HepG2 (cell line): ENCODE measurements around the gene B9D2. TPM values are rescaled to one million over a fixed set of nuclear protein-coding genes. Genes with fewer than 3 reads are reported as not detected.

Experiments
- ATAC-seq: fragments of 200-7000 bp; cut with Tn5 transposase; 3 replicates; pipeline ENCODE4 v1.9.1; 2020; ENCODE audit warnings: mild to moderate bottlenecking, moderate library complexity
- BruUV-seq: library from RNA; stranded (reverse); fragments of 400-500 nt; replicated peaks from 2 replicates; lab custom pipeline; 2021; lab: Mats Ljungman, UMichigan
- CTCF ChIA-PET: fragments of 300-600 bp; formaldehyde crosslinking; extraction: SDS; loops from one replicate; lab custom pipeline; 2021; ENCODE audit warnings: low total read pairs, inconsistent platforms, low intra/inter-chr PET ratio; lab: Yijun Ruan, JAX
- POLR2A ChIA-PET: fragments of 350-600 bp; sonication (Branson Sonifier 250); formaldehyde crosslinking; loops from one replicate; lab custom pipeline; 2020; ENCODE audit warnings: antibody characterized with exemption, inconsistent platforms; lab: Yijun Ruan, JAX
- DNase-seq: peaks from one replicate; pipeline ENCODE4 v3.0.0-alpha.2; 2015; ENCODE audit warnings: low spot score
- FAIRE-seq: peaks from 3 replicates; lab custom pipeline; 2011; peaks lifted over from hg19 to GRCh38; lab: Jason Lieb, UNC
- H2AFZ ChIP-seq: one replicate; pipeline ENCODE4 v1.6.1; 2011; ENCODE audit warnings: low read length, inconsistent platforms
- H3K27ac ChIP-seq: fragments of 300-600 bp; 3 replicates; pipeline ENCODE4 v1.8.0; 2011; ENCODE audit warnings: mixed run types, mild to moderate bottlenecking, mixed read lengths, low read length, inconsistent platforms; ENCODE audit not compliant: insufficient read depth; ENCODE audit errors: extremely low read length
- H3K27me3 ChIP-seq, 2 experiments: fragments of 200-600 bp in 1 of 2; 2 replicates in 1 of 2; 3 replicates in 1 of 2; pipeline versions ENCODE4 v1.6.0 to v1.8.0; 2011; ENCODE audit warnings: low read length in 2 of 2, mild to moderate bottlenecking in 2 of 2, moderate library complexity in 2 of 2, inconsistent platforms in 1 of 2; ENCODE audit not compliant: insufficient read depth in 2 of 2, control insufficient read depth in 1 of 2
- H3K36me3 ChIP-seq, 2 experiments: fragments of 200-600 bp in 1 of 2; replicated peaks in 1 of 2; 2 replicates in 1 of 2; 3 replicates in 1 of 2; pipeline versions ENCODE4 v1.5.1 to v1.8.0; 2011; ENCODE audit warnings: low read length in 2 of 2, inconsistent platforms in 1 of 2; ENCODE audit not compliant: insufficient read depth in 2 of 2, control insufficient read depth in 1 of 2
- H3K4me1 ChIP-seq: 2 replicates; pipeline ENCODE4 v1.5.1; 2012; ENCODE audit warnings: low read length, inconsistent platforms; ENCODE audit not compliant: insufficient read depth
- H3K4me2 ChIP-seq: 2 replicates; pipeline ENCODE4 v1.6.0; 2011; ENCODE audit warnings: low read depth, low read length, inconsistent platforms
- H3K4me3 ChIP-seq, 3 experiments: fragments of 200-600 bp in 1 of 3; sonication (generic), shearing (Covaris generic) in 1 of 3; replicated peaks in 1 of 3; 2 replicates each; pipeline ENCODE4 v1.5.1; 2011 to 2016; ENCODE audit warnings: low read length in 3 of 3, inconsistent platforms in 2 of 3, low read depth in 2 of 3, mild to moderate bottlenecking in 2 of 3, control low read depth in 1 of 3, mixed read lengths in 1 of 3; ENCODE audit not compliant: insufficient read depth in 1 of 3
- H3K79me2 ChIP-seq: one replicate; pipeline ENCODE4 v1.6.1; 2011; ENCODE audit warnings: low read length, inconsistent platforms; ENCODE audit not compliant: insufficient read depth
- H3K9ac ChIP-seq: 2 replicates; pipeline ENCODE4 v1.6.0; 2011; ENCODE audit warnings: mild to moderate bottlenecking, low read depth, low read length, inconsistent platforms; ENCODE audit not compliant: insufficient read depth
- H3K9me3 ChIP-seq: 2 replicates; pipeline ENCODE4 v1.5.1; 2012; ENCODE audit warnings: mild to moderate bottlenecking, low read length
- H4K20me1 ChIP-seq: 2 replicates; pipeline ENCODE4 v1.6.0; 2011; ENCODE audit warnings: inconsistent platforms, mild to moderate bottlenecking, low read length, moderate library complexity; ENCODE audit not compliant: insufficient read depth
- CCAR2 ChIP-seq: fragments of 200-400 bp; formaldehyde crosslinking; optimal IDR thresholded peaks from 2 replicates; pipeline ENCODE3; 2018; ENCODE audit warnings: low read depth, mild to moderate bottlenecking, low read length, moderate library complexity
- DRAP1 ChIP-seq: IDR thresholded peaks from 2 replicates; pipeline ENCODE4 v1.6.1; 2016; ENCODE audit warnings: missing genetic modification reagents, missing compliant biosample characterization
- KLF15 ChIP-seq: sonication (generic); formaldehyde crosslinking; IDR thresholded peaks from 2 replicates; pipeline ENCODE4 v1.8.1; 2023; ENCODE audit warnings: borderline replicate concordance, mild to moderate bottlenecking, inconsistent platforms, missing genetic modification reagents, mixed read lengths
- NFIC ChIP-seq: IDR thresholded peaks from 2 replicates; pipeline ENCODE4 v1.6.1; 2012; ENCODE audit warnings: mild to moderate bottlenecking, low read length, inconsistent platforms
- PPARG ChIP-seq: conservative IDR thresholded peaks from 2 replicates; pipeline ENCODE4 v1.6.1; 2016; ENCODE audit warnings: missing biosample characterization, missing genetic modification reagents
- TARDBP ChIP-seq: sonication (generic); formaldehyde crosslinking; IDR thresholded peaks from 2 replicates; pipeline ENCODE4 v1.8.0; 2022; ENCODE audit warnings: mild to moderate bottlenecking, missing genetic modification reagents
- ZNF263 ChIP-seq: sonication (generic); formaldehyde crosslinking; IDR thresholded peaks from 2 replicates; pipeline ENCODE4 v1.4.0; 2020; ENCODE audit warnings: missing genetic modification reagents
- ZNF343 ChIP-seq: sonication (generic); formaldehyde crosslinking; IDR thresholded peaks from 2 replicates; pipeline ENCODE4 v1.4.0; 2020; ENCODE audit warnings: mild to moderate bottlenecking, missing genetic modification reagents
- ZNF468 ChIP-seq: sonication (generic); formaldehyde crosslinking; IDR thresholded peaks from 2 replicates; pipeline ENCODE4 v1.8.0; 2022; ENCODE audit warnings: mild to moderate bottlenecking, moderate library complexity, missing genetic modification reagents
- ZNF891 ChIP-seq: sonication (generic); formaldehyde crosslinking; IDR thresholded peaks from 2 replicates; pipeline ENCODE4 v1.5.0; 2020; ENCODE audit warnings: mild to moderate bottlenecking, missing genetic modification reagents
- WGBS: methylation state at CpG from one replicate; pipeline ENCODE4 v1.1.6; 2017; ENCODE audit warnings: low lambda C conversion rate; 5-methylcytosine and 5-hydroxymethylcytosine counted together
- in situ Hi-C: cut with HindIII; loops from 2 replicates; pipeline ENCODE4 v1.10.0; 2017; ENCODE audit warnings: low pct_unique_long_range_greater_than_20kb; ENCODE audit not compliant: extremely low pct_ligation_motif_present
- intact Hi-C: fragments of 100-400 bp; cut with micrococcal nuclease; formaldehyde crosslinking; loops from one replicate; pipeline ENCODE4 v1.10.0; 2022; ENCODE audit not compliant: unreplicated experiment
- polyA plus RNA-seq, 8 experiments: library from polyadenylated mRNA; depleted of rRNA in 3 of 8; stranded (reverse) in 7 of 8; unstranded in 1 of 8; fragments of >200 nt; fragmentation: Illumina TruSeq in 4 of 8; extraction: Trizol in 4 of 8; gene quantifications; 2 replicates each; pipeline versions ENCODE4 v1.2.1 to v1.2.3, GENCODE V29; 2011 to 2016; ENCODE audit warnings: low read depth in 4 of 8, missing spikeins in 1 of 8, mixed read lengths in 1 of 8; ENCODE audit not compliant: insufficient read depth in 1 of 8
- total RNA-seq, 5 experiments: library from RNA; depleted of rRNA; stranded (reverse); fragments of >200 nt; fragmentation: Illumina TruSeq; extraction: Trizol; gene quantifications; 2 replicates each; pipeline ENCODE4 v1.2.3, GENCODE V29; 2016; ENCODE audit warnings: low read depth in 1 of 5
- TF ChIP-seq, protein P1 (sequence below): sonication (generic); formaldehyde crosslinking; IDR thresholded peaks from 2 replicates; pipeline ENCODE4 v1.5.1; 2020; ENCODE audit warnings: missing genetic modification reagents, mild to moderate bottlenecking, borderline replicate concordance
- TF ChIP-seq, protein P2 (sequence below): sonication (generic); formaldehyde crosslinking; conservative IDR thresholded peaks from 2 replicates; pipeline ENCODE4 v1.4.0; 2020; ENCODE audit warnings: missing genetic modification reagents
- TF ChIP-seq, protein P3 (sequence below): IDR thresholded peaks from 2 replicates; pipeline ENCODE4 v1.6.1; 2016

The B9D2 gene
- total and polyA plus RNA-seq, 2 of the 13 experiments (the other 11 are each of a cell fraction or from before 2014, with no cell fraction given), result 3.1 to 4.4 TPM

- H3K79me2 ChIP-seq, result peaks cover 19% of the 10 kb centered on the region
- no TSS peak for BruUV-seq
- ChIA-PET POLR2A (no interaction called here), CTCF (no interaction called here)
- no peaks in the 10 kb centered on the region; a peak in 2 of 5 replicates for H3K27me3 ChIP-seq
- intact Hi-C loops, result no loop called here
- H3K4me2 ChIP-seq, result 0 out of 2 replicates have a peak overlapping the region, but pooled peaks have one; percentile 23
- TF ChIP-seq DRAP1 (CRISPR knock-in tag) (0 out of 2 replicates have a peak, but pooled peaks have one; percentile 36), KLF15 (no peak)
- H3K9me3 ChIP-seq, result no peaks in the 10 kb centered on the region
- FAIRE-seq (no peak), ATAC-seq (no peak), DNase-seq (no peak)
- H3K4me1 ChIP-seq, result peaks cover 43% of the 10 kb centered on the region
- H3K4me3 ChIP-seq, result no peak overlapping the region
- no peaks in the 10 kb centered on the region; a peak in 1 of 5 replicates for H3K36me3 ChIP-seq
- 65% methylated on average over 6 of the region's 6 CpGs for WGBS
- no peaks in the 10 kb centered on the region for H4K20me1 ChIP-seq
- in situ Hi-C loops, result no loop called here
- no peak overlapping the region for H3K9ac ChIP-seq
- no peak overlapping the region for H2AFZ ChIP-seq
- H3K27ac ChIP-seq, result peak overlapping the region; percentile 43
Measured at GRCh38 chr19:41367848-41368301, 3.9 kb upstream of the B9D2 start.

DNA sequence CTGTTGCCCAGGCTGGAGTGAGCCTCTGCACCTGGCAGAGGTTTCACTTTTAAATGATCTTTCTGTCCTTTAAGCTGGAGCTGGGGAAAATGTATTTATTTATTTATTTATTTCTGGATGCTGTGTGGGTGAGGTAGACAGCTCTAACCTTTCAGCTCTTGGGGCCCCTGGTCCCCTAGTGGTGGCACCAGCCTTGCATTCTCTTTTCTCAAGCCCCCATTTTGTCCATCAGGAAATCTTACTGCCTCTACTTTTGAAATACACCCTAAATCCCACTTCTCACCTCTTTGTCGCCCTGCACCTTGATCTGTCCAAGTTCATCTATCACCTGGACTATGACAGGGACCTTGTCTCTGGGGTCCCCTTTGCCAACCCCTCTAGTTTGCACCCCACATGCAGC is 2.1 kb upstream of the B9D2 start:
- no peak for DNase-seq
- FAIRE-seq, result no peak
- H3K36me3 ChIP-seq, result no peaks in the 10 kb centered on the region; a peak in 1 of 5 replicates
- ATAC-seq, result no peak
- H3K79me2 ChIP-seq, result peaks cover 19% of the 10 kb centered on the region
- H3K9ac ChIP-seq, result no peak overlapping the region
- H3K4me3 ChIP-seq, result no peak overlapping the region
- H3K27ac ChIP-seq, result no peak overlapping the region
- no peak overlapping the region for H3K4me2 ChIP-seq
- intact Hi-C loops, result no loop called here
- no TSS peak for BruUV-seq
- CTCF ChIA-PET, result no interaction called here
- H3K9me3 ChIP-seq, result no peaks in the 10 kb centered on the region
- POLR2A ChIA-PET, result interaction anchor here (1.5 to 3.3 kb wide), 2 partner anchors 10 to 74 kb away, joined by 3 to 41 read pairs; partner anchors contain the start of gene DMAC2
- in situ Hi-C loops, result no loop called here
- H4K20me1 ChIP-seq, result no peaks in the 10 kb centered on the region
- 100% methylated on average over 1 of the region's 1 CpG for WGBS
- no peaks in the 10 kb centered on the region; a peak in 2 of 5 replicates for H3K27me3 ChIP-seq
- no peak overlapping the region for H2AFZ ChIP-seq
- H3K4me1 ChIP-seq, result peaks cover 50% of the 10 kb centered on the region
- no peak for TF ChIP-seq PPARG (CRISPR knock-in tag)
- TF ChIP-seq ZNF891 (CRISPR knock-in tag), result no peak
- TF ChIP-seq, protein P1, sequence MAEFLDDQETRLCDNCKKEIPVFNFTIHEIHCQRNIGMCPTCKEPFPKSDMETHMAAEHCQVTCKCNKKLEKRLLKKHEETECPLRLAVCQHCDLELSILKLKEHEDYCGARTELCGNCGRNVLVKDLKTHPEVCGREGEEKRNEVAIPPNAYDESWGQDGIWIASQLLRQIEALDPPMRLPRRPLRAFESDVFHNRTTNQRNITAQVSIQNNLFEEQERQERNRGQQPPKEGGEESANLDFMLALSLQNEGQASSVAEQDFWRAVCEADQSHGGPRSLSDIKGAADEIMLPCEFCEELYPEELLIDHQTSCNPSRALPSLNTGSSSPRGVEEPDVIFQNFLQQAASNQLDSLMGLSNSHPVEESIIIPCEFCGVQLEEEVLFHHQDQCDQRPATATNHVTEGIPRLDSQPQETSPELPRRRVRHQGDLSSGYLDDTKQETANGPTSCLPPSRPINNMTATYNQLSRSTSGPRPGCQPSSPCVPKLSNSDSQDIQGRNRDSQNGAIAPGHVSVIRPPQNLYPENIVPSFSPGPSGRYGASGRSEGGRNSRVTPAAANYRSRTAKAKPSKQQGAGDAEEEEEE (CRISPR knock-in tag), result no peak
- no peak for TF ChIP-seq TARDBP (CRISPR knock-in tag)
- TF ChIP-seq ZNF468 (CRISPR knock-in tag), result no peak
- no peak for TF ChIP-seq NFIC
- TF ChIP-seq, protein P2, sequence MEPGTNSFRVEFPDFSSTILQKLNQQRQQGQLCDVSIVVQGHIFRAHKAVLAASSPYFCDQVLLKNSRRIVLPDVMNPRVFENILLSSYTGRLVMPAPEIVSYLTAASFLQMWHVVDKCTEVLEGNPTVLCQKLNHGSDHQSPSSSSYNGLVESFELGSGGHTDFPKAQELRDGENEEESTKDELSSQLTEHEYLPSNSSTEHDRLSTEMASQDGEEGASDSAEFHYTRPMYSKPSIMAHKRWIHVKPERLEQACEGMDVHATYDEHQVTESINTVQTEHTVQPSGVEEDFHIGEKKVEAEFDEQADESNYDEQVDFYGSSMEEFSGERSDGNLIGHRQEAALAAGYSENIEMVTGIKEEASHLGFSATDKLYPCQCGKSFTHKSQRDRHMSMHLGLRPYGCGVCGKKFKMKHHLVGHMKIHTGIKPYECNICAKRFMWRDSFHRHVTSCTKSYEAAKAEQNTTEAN (CRISPR knock-in tag), result no peak
- TF ChIP-seq ZNF263, result no peak
- TF ChIP-seq CCAR2, result no peak
- no peak for TF ChIP-seq ZNF343
- TF ChIP-seq, protein P3, sequence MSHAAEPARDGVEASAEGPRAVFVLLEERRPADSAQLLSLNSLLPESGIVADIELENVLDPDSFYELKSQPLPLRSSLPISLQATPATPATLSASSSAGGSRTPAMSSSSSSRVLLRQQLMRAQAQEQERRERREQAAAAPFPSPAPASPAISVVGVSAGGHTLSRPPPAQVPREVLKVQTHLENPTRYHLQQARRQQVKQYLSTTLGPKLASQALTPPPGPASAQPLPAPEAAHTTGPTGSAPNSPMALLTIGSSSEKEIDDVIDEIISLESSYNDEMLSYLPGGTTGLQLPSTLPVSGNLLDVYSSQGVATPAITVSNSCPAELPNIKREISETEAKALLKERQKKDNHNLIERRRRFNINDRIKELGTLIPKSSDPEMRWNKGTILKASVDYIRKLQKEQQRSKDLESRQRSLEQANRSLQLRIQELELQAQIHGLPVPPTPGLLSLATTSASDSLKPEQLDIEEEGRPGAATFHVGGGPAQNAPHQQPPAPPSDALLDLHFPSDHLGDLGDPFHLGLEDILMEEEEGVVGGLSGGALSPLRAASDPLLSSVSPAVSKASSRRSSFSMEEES (CRISPR knock-in tag), result no peak
